ENCODE results near the gene MYO5C. TPM values are rescaled to one million over a fixed set of nuclear protein-coding genes. Genes with fewer than 3 reads are reported as not detected.

MYO5C gene
- total RNA-seq, 1 experiment from 2014 or later: 2.9 TPM

DNA sequence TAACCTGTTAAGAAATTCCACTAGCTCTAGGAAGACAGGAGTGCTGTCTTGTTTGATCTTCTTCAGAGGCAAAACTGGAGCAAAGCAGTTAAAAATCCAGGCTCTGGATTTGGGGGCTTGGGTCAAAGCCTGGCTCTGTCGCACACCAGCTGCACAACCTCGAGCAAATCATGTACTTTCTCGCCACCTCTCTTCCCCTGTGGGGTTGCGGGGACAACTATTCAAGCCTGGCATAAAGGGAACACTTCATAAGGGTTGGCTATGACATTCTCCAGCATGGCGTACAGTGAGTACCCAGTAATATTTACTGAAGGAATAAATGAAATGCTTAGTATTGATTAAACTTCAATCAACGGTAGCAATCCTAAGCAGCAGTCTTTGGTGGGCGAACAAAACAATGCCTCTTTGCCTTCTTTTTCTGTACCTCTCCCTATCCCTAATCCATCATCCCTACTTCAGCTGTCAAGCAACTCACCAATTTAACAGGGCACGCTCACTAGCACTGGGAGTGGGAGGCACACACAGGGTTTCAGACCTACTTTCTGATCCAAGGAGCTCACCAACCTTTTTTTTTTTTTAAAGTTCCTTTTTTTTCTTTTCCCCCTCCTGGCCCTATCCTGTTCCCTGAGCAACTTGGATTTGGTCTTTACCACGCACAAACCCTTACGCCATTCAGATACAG is 137.4 kb downstream of the MYO5C start:
- H3K27ac ChIP-seq: no peak overlapping the region
- H3K36me3 ChIP-seq: peaks cover 10% of the 10 kb centered on the region
- no peaks in the 10 kb centered on the region for H3K27me3 ChIP-seq
- H3K9me3 ChIP-seq (replicated peaks): no peaks in the 10 kb centered on the region
- DNase-seq: no peak
- H3K4me1 ChIP-seq: peaks cover 13% of the 10 kb centered on the region; the same call in 1 of the 2 replicates
- no peak overlapping the region for H3K4me3 ChIP-seq

DNA sequence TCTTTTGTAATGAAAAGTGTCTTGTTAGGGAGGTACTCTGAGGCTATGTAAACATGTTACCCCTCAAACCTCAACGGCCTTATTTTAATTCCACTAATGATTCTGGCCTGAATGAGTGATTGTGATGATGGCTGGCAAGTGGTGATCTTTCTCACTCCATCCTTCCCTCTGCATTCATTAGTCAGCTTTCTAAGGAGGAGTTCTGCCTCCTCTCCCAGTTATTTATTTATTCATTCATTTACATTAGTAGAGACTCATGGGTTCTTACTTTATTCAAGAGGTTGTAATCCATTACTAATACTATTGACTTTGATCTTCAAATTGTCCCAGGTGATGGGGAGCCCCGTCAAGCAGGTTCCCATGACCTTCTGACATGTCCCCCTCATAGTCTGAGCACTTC is 139.7 kb downstream of the MYO5C start:
- H3K4me1 ChIP-seq: no peaks in the 10 kb centered on the region; the same call in 1 of the 2 replicates
- no peak overlapping the region for H3K27ac ChIP-seq
- no peak overlapping the region for H3K4me3 ChIP-seq
- DNase-seq: no peak
- H3K36me3 ChIP-seq: peaks cover 8% of the 10 kb centered on the region
- no peaks in the 10 kb centered on the region for H3K27me3 ChIP-seq
- no peaks in the 10 kb centered on the region for H3K9me3 ChIP-seq (replicated peaks)

DNA sequence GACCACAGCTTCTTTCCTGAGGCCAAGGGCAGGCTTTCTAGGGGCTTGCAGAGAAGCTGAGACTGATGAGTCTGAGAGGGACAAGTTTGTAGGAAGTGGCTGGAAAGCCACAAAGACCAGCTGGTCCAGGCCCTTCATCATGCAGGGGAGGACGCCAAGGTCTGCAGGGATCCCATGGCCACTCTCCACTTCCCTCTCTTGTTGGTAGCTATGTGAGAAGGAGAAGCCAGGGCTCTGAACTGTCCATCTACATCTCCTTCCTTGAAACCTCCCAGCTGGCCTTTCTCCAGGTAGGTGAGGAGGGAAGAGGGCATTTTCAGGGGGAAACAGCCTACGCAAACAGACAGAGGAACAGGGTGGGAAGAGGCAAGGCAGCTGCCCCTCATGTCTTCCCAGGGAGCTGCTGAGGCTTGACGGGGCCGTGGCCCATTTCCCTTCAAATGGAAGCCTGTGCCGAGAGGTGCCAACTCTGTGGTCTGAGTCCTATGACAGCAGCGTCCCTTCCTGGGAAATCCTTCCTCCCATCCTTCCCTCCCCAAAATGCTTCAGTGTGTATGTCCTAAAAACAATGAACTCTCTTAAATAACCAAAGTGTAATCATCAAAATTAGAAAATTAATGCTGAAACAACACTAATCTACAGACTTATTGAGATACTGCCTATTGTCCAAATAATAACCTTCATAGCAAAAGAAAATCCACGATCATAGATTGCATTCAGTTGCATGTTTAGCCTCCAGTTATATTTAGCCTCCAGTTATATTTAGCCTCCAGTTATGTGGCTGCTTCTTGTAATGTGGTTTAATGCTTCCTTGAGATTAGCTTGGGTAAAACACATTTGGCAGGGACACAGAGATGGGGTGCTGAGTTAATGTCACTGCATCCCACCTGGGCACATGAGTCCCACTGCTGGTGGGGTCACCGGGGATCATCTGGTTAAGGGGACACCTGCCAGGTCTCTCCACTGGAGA is 140.4 kb downstream of the MYO5C start:
- no peak overlapping the region for H3K4me3 ChIP-seq
- no peaks in the 10 kb centered on the region for H3K4me1 ChIP-seq
- no peak for DNase-seq
- H3K36me3 ChIP-seq: peaks cover 1% of the 10 kb centered on the region; the same call in 1 of the 2 replicates
- no peaks in the 10 kb centered on the region for H3K9me3 ChIP-seq (replicated peaks)
- H3K27ac ChIP-seq: no peak overlapping the region
- no peaks in the 10 kb centered on the region for H3K27me3 ChIP-seq

DNA sequence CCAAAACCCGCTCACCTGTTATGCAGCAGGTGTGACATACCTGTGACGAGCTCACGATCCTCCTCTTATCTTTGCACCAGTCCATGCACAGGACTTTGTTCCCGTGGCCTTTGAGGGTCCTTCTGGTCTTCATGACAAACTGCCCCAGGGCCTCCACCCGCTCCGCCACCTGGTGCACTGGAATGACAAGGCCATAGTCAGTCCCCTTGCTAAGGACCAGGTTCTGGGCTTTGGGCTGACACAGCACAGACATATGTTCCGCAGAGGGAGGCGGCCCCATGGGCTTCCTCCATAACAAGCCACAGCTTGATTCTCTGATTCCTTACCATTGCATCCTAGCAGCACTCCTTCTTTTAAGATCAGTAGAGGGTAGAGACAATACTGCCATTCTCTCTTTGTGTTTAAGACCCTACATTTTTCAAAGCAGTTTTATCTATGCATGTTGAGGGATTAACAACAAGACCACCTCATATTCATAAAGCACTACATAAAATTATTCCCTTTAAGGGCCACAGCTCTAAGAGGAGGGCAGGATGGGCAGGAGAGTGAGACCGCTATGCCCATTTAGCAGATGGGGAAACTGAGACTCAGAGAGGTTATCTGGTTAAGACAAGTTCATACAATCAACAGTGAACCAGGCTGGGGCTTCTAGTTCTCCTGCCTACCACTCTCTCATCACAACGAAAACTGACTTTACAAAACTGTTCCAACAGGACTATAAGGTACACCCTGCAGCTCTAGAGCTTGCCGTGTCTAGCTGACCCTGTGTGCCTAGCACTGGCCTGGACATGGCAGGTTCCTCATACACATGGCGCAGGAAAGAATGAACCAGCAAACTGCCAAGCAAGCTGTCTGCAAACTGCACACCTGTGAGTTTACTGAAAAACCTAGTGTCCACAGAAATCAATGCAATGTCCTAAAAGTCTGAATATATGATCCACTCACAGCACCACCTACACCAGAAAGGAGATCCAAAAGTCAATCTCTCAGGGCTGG is 141.4 kb downstream of the MYO5C start:
- DNase-seq: no peak
- no peak overlapping the region for H3K27ac ChIP-seq
- H3K9me3 ChIP-seq (replicated peaks): no peaks in the 10 kb centered on the region
- no peaks in the 10 kb centered on the region for H3K27me3 ChIP-seq
- H3K4me1 ChIP-seq: no peaks in the 10 kb centered on the region
- H3K36me3 ChIP-seq: no peaks in the 10 kb centered on the region
- H3K4me3 ChIP-seq: no peak overlapping the region

DNA sequence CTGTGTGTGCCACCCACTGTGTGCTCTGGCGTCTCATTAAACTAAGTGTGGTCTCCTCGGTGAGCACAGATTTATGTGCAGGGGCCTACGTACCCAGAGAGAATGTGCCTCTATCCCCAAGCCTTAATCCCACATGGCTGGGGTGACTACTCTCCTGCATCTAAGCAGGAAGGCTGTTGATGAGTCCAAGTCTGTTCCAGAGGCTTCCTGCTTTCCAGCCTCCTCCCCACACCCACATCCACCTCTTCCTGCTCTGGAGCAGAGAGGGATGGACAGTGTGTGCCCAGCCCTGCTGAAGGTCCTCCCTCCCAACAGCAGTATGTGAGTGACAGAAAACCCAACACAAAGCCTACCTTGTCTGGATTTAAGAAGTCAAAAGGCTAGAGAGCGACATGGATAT is 144.3 kb downstream of the MYO5C start:
- H3K27me3 ChIP-seq: no peaks in the 10 kb centered on the region
- H3K9me3 ChIP-seq (replicated peaks): no peaks in the 10 kb centered on the region

DNA sequence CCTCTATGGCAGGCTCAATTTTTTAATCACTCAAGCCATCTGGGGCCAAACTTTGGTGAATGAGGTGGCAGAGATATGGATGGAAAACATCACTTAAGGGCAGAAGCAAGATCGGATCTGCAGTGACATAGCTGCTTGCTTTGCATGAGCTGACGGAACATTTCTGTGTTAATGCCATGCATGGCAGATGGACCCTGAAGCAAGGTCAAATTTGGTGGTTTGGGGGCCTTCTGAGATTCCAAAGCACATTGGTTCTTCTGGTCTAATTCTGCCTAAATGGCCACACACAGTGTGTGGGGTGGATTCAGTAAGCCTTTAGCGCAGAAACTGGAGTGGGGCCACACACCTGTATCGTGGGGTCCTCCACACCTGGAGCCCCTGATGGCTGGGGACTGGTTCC is 144.7 kb downstream of the MYO5C start:
- Histone ChIP-seq H3K4me1 (no peaks in the 10 kb centered on the region), H3K27me3 (no peaks in the 10 kb centered on the region), H3K36me3 (peaks cover 13% of the 10 kb centered on the region), H3K27ac (no peak overlapping the region), H3K4me3 (no peak overlapping the region), H3K9me3 (replicated peaks) (no peaks in the 10 kb centered on the region)
- DNase-seq: no peak

More for the DNA sequence above, 144.3 kb downstream of the MYO5C start:
- Histone ChIP-seq H3K36me3 (peaks cover 10% of the 10 kb centered on the region), H3K27ac (no peak overlapping the region), H3K4me3 (no peak overlapping the region), H3K4me1 (no peaks in the 10 kb centered on the region)
- no peak for DNase-seq

DNA sequence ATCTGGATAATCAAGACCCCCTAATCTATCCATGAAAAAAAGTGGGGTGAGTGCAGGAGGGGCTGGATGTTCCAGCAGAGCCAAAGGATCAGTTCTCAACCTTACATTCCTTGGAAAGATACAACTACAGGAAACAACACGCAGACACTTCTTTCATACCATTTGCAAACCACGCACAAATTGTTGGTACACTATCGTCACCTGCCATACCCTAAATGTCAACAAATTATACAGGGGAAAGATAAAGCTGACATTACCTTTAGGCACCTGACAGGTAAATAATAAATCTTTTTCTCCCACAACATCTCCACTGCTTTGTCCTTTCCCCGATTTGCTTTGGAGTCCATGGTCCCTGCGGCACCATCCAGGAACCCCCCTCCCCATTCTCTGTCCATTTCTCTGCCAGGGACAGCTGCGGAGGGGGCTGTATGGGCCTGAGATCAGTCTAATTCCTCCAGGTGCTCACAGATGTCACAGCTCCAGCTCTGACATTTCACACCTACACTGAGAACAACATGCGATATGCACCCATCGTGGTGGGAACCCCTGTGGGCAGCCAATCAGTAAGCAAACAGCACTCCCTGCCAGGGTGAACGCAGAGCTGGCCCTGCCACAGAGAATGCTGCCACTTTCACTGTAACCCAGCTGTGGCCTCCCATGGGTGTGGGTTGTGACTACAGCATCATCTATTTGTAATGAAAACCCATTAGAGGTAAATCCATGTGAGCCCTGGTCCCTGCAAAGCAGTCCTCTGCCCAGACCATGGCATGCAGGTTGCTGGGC is 145.4 kb downstream of the MYO5C start:
- Histone ChIP-seq H3K27me3 (no peaks in the 10 kb centered on the region), H3K9me3 (replicated peaks) (no peaks in the 10 kb centered on the region), H3K4me1 (no peaks in the 10 kb centered on the region), H3K4me3 (no peak overlapping the region), H3K27ac (no peak overlapping the region), H3K36me3 (peaks cover 13% of the 10 kb centered on the region)
- no peak for DNase-seq

DNA sequence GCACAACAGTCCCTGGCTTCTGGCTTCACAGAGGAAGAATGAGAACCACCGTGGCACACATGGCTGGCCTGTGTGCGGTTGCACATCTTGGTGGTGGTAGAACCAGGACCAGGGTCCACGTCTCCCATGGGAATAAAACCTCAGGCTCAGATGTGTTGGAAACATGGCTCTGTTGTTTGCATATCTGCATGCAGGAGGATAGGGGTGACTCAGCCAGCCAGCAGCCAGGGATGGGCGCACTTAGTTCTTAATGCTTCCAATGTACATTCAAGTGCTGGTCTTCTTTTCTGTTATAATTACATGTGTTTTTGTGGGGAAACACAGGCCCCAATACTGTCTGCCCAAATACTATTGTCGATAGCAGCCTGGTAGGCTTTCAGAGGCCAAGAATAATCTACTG is 147.2 kb downstream of the MYO5C start:
- H3K27ac ChIP-seq: no peak overlapping the region
- no peak for DNase-seq
- peaks cover 5% of the 10 kb centered on the region for H3K4me1 ChIP-seq
- peaks cover 5% of the 10 kb centered on the region; the same call in 1 of the 2 replicates for H3K9me3 ChIP-seq (replicated peaks)
- no peaks in the 10 kb centered on the region for H3K27me3 ChIP-seq
- no peak overlapping the region for H3K4me3 ChIP-seq
- peaks cover 24% of the 10 kb centered on the region for H3K36me3 ChIP-seq

DNA sequence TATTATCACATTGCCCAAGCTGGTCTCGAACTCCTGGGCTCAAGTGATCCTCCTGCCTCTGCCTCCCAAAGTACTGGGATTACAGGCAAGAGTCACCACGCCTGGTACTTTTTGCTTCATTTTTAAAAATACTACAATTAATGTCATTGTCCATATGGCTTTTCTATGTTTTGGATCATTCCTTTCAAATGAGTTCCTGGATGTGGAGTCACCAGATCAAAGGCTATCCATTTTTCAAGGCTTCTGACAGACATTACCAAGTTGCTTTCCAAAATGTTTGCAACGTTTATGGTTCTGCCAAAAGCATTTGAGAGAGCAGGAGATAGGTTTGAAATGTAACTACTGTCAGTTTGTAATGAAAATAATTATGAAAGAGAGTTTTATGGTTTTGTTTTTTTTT is 148.8 kb downstream of the MYO5C start:
- Histone ChIP-seq H3K27ac (no peak overlapping the region), H3K4me3 (no peak overlapping the region), H3K27me3 (no peaks in the 10 kb centered on the region), H3K9me3 (replicated peaks) (peaks cover 5% of the 10 kb centered on the region; the same call in 1 of the 2 replicates), H3K4me1 (peaks cover 5% of the 10 kb centered on the region), H3K36me3 (peaks cover 24% of the 10 kb centered on the region)
- DNase-seq: no peak

DNA sequence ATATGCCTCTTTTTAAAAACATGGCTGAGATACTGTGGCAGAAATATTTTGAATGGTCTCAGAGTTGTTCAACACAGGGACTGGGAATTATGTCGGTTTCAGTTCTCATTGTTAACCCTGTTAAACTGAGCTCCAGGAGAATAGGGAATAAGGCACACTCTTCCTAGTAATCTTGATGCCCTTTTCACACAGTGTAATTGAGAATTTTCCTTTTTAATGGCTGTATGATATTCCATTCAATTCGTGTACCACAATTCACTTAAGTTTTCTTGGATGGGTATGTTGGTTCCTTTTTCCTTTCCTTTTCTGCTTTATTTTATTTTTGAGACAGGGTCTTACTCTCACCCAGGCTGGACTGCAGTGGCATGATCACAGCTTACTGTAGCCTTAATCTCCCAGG is 149.3 kb downstream of the MYO5C start:
- Histone ChIP-seq H3K4me3 (no peak overlapping the region), H3K4me1 (peaks cover 5% of the 10 kb centered on the region), H3K9me3 (replicated peaks) (peaks cover 5% of the 10 kb centered on the region; the same call in 1 of the 2 replicates), H3K36me3 (peaks cover 24% of the 10 kb centered on the region), H3K27me3 (no peaks in the 10 kb centered on the region), H3K27ac (no peak overlapping the region)
- no peak for DNase-seq

DNA sequence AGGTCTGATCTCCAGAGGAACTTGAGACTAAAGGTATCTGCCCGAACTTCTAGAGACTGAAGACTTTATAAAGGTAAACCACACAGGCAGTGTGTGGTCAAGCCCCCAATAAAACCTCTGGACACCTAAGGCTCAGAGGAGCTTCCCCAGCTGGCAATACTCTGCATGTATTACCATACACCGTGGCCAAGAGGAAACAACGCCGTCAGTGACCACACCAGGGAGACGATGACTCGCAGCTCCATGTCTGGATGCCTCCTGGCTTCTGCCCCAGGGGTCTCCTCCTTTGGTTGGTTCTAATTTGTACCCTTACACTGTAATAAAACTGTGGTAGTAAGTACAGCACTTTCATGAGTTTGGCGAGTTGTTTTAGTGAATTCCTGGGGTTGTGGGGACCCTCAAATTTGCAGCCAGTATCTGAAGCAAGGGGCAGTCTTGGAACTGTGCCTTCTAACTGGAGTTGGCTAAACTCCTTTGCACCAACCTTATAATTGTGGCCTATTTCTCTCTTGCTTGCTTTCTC is 150.9 kb downstream of the MYO5C start:
- Histone ChIP-seq H3K4me3 (no peak overlapping the region), H3K27ac (no peak overlapping the region), H3K9me3 (replicated peaks) (peaks cover 5% of the 10 kb centered on the region; the same call in 1 of the 2 replicates), H3K4me1 (peaks cover 7% of the 10 kb centered on the region), H3K27me3 (no peaks in the 10 kb centered on the region), H3K36me3 (peaks cover 24% of the 10 kb centered on the region)
- DNase-seq: no peak

DNA sequence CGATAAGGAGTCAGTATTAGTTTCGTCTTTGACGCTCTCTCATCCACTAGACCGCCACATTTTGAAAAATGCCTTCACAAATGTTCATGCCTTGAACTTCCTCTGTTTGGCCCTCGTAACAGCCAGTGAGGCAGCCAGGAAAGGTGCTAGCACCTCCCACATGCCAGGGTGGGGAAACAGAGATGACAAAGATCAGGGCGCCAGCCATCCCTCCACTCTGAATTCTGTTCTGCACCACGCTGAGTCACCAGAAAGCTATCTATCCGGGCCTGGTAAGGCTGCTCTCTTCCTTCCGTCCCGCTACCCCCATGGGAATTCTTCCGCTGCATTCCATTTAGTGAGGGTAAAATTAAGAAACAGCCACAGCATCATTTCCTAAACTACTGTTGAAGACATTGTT is 151.7 kb downstream of the MYO5C start:
- H3K27ac ChIP-seq: no peak overlapping the region

More for the DNA sequence above, 151.7 kb downstream of the MYO5C start:
- peaks cover 5% of the 10 kb centered on the region; the same call in 1 of the 2 replicates for H3K9me3 ChIP-seq (replicated peaks)
- peaks cover 10% of the 10 kb centered on the region for H3K4me1 ChIP-seq
- no peaks in the 10 kb centered on the region for H3K27me3 ChIP-seq
- H3K36me3 ChIP-seq: peaks cover 24% of the 10 kb centered on the region
- H3K4me3 ChIP-seq: no peak overlapping the region
- peak; percentile 35 to 69 for DNase-seq

Data from SJCRH30 (cell line).